Naive thymus-derived CD8-positive, alpha-beta T cell (primary cell): ENCODE data around the gene MAGI2. TPM values are rescaled to one million over a fixed set of nuclear protein-coding genes. Genes with fewer than 3 reads are reported as not detected.

Experiments used
- ATAC-seq, 2 donors: fragments of 150-1000 bp; cut with Tn5 transposase in 1 of 2; sonication (Bioruptor Pico), chemical (Tn5 transposase) in 1 of 2; 1 replicate in 1 of 2; 2 replicates in 1 of 2; pipeline ENCODE4 v1.10.0; 2021; ENCODE audit warnings: mild to moderate bottlenecking in 2 of 2, moderate library complexity in 2 of 2
- POLR2A ChIA-PET: fragments of 350-600 bp; sonication (Branson Sonifier 250); formaldehyde crosslinking; loops from one replicate; lab custom pipeline; 2021; ENCODE audit warnings: antibody characterized with exemption; lab: Charles Lee
- DNase-seq, 10 donors: peaks; one replicate each; pipeline versions ENCODE4 v3.0.0 to v3.0.0-alpha.2; 2020 to 2022
- H3K27ac Mint-ChIP-seq, 10 donors: one replicate each; pipeline ENCODE4 v1.8.0; 2020 to 2022; ENCODE audit warnings: mild to moderate bottlenecking in 10 of 10, mixed read lengths in 10 of 10, moderate library complexity in 4 of 10, inconsistent platforms in 1 of 10
- H3K27me3 Mint-ChIP-seq, 5 donors: one replicate each; pipeline ENCODE4 v1.8.0; 2021 to 2022; ENCODE audit warnings: mixed read lengths in 5 of 5
- H3K36me3 Mint-ChIP-seq, 3 donors: one replicate each; pipeline ENCODE4 v1.8.0; 2020 to 2022; ENCODE audit warnings: mixed read lengths in 3 of 3, mild to moderate bottlenecking in 2 of 3, inconsistent platforms in 1 of 3
- H3K4me1 Mint-ChIP-seq, 4 donors: one replicate each; pipeline ENCODE4 v1.8.0; 2021 to 2022; ENCODE audit warnings: mixed read lengths in 4 of 4
- H3K4me3 Mint-ChIP-seq, 10 donors: one replicate each; pipeline ENCODE4 v1.8.0; 2020 to 2022; ENCODE audit warnings: mild to moderate bottlenecking in 10 of 10, mixed read lengths in 10 of 10, moderate library complexity in 6 of 10, inconsistent platforms in 1 of 10
- H3K9me3 Mint-ChIP-seq, 9 donors: one replicate each; pipeline ENCODE4 v1.8.0; 2020 to 2022; ENCODE audit warnings: mixed read lengths in 9 of 9, mild to moderate bottlenecking in 3 of 9, inconsistent platforms in 1 of 9, moderate library complexity in 1 of 9
- polyA plus RNA-seq, 3 donors: library from polyadenylated mRNA; unstranded; fragments of 300-500 nt; fragmentation: Illumina TruSeq; gene quantifications; one replicate each; pipeline ENCODE4 v1.2.3, GENCODE V29; 2021
- total RNA-seq, 8 experiments: library from RNA in 2 of 8; stranded (reverse) in 2 of 8; gene quantifications; one replicate each; pipeline ENCODE4 v1.2.3 and lab custom pipeline; 2021 to 2026

Gene MAGI2
- total and polyA plus RNA-seq, 5 experiments from 2014 or later, result 0.02 to 0.65 (median 0.37) TPM; not detected in 1

- H3K4me1 Mint-ChIP-seq, result no peaks in the 10 kb centered on the region
- no peak overlapping the region for H3K27ac Mint-ChIP-seq
- POLR2A ChIA-PET, result no interaction called here
- no peak overlapping the region for H3K4me3 Mint-ChIP-seq
- no peaks in the 10 kb centered on the region for H3K9me3 Mint-ChIP-seq
- ATAC-seq (no peak), DNase-seq (no peak)
- peaks cover 0 to 3% (median 0%) of the 10 kb centered on the region in 5 donors for H3K27me3 Mint-ChIP-seq
- no peaks in the 10 kb centered on the region for H3K36me3 Mint-ChIP-seq
Observed at GRCh38 chr7:79403451-79403850, 50.0 kb downstream of the MAGI2 start.

GRCh38 chr7:79401254-79401653 is 52.2 kb downstream of the MAGI2 start:
- Mint-ChIP-seq H3K27ac (no peak overlapping the region), H3K27me3 (peaks cover 0 to 3% (median 0%) of the 10 kb centered on the region in 5 donors), H3K36me3 (no peaks in the 10 kb centered on the region), H3K4me1 (no peaks in the 10 kb centered on the region), H3K9me3 (no peaks in the 10 kb centered on the region), H3K4me3 (no peak overlapping the region)
- POLR2A ChIA-PET, result no interaction called here
- ATAC-seq (no peak), DNase-seq (no peak)

GRCh38 chr7:79400222-79400621 is 53.2 kb downstream of the MAGI2 start:
- no peaks in the 10 kb centered on the region for H3K36me3 Mint-ChIP-seq

GRCh38 chr7:79398138-79398749 is 55.2 kb downstream of the MAGI2 start:
- no peak overlapping the region for H3K27ac Mint-ChIP-seq
- POLR2A ChIA-PET, result no interaction called here
- DNase-seq, result no peak
- no peaks in the 10 kb centered on the region for H3K27me3 Mint-ChIP-seq
- no peaks in the 10 kb centered on the region for H3K9me3 Mint-ChIP-seq
- H3K4me3 Mint-ChIP-seq, result no peak overlapping the region
- no peaks in the 10 kb centered on the region for H3K4me1 Mint-ChIP-seq
- H3K36me3 Mint-ChIP-seq, result no peaks in the 10 kb centered on the region
- no peak for ATAC-seq

More at GRCh38 chr7:79400222-79400621, 53.2 kb downstream of the MAGI2 start:
- DNase-seq, result no peak
- no peaks in the 10 kb centered on the region for H3K4me1 Mint-ChIP-seq
- no peak overlapping the region for H3K27ac Mint-ChIP-seq
- no peak for ATAC-seq
- POLR2A ChIA-PET, result no interaction called here
- no peaks in the 10 kb centered on the region for H3K9me3 Mint-ChIP-seq
- no peak overlapping the region for H3K4me3 Mint-ChIP-seq
- H3K27me3 Mint-ChIP-seq, result peaks cover 0 to 3% (median 0%) of the 10 kb centered on the region in 5 donors

- H3K27me3 Mint-ChIP-seq, result peaks cover 0 to 4% (median 2%) of the 10 kb centered on the region in 5 donors
- no peaks in the 10 kb centered on the region for H3K4me1 Mint-ChIP-seq
- H3K27ac Mint-ChIP-seq, result no peak overlapping the region
- no peaks in the 10 kb centered on the region for H3K36me3 Mint-ChIP-seq
- ATAC-seq (no peak), DNase-seq (no peak)
- POLR2A ChIA-PET, result no interaction called here
- no peak overlapping the region for H3K4me3 Mint-ChIP-seq
- peaks cover 0 to 5% (median 0%) of the 10 kb centered on the region in 9 donors for H3K9me3 Mint-ChIP-seq
Observed at GRCh38 chr7:79386688-79387422, 66.6 kb downstream of the MAGI2 start.

- no peaks in the 10 kb centered on the region for H3K4me1 Mint-ChIP-seq
- H3K36me3 Mint-ChIP-seq, result no peaks in the 10 kb centered on the region
- peaks cover 0 to 4% (median 0%) of the 10 kb centered on the region in 9 donors for H3K9me3 Mint-ChIP-seq
- POLR2A ChIA-PET, result no interaction called here
- no peak overlapping the region for H3K4me3 Mint-ChIP-seq
- ATAC-seq (no peak), DNase-seq (no peak)
- H3K27me3 Mint-ChIP-seq, result peaks cover 0 to 1% (median 0%) of the 10 kb centered on the region in 5 donors
- no peak overlapping the region for H3K27ac Mint-ChIP-seq
Observed at GRCh38 chr7:79381921-79382320, 71.5 kb downstream of the MAGI2 start.

- Mint-ChIP-seq H3K27me3 (no peaks in the 10 kb centered on the region), H3K9me3 (peaks cover 0 to 10% (median 0%) of the 10 kb centered on the region in 9 donors), H3K4me1 (no peaks in the 10 kb centered on the region), H3K36me3 (no peaks in the 10 kb centered on the region), H3K4me3 (no peak overlapping the region), H3K27ac (no peak overlapping the region)
- DNase-seq (no peak), ATAC-seq (no peak)
- POLR2A ChIA-PET, result no interaction called here
Observed at GRCh38 chr7:79377097-79377496, 76.4 kb downstream of the MAGI2 start.

GRCh38 chr7:79376299-79377025 is 77.0 kb downstream of the MAGI2 start:
- POLR2A ChIA-PET, result no interaction called here
- no peak for ATAC-seq
- Mint-ChIP-seq H3K27ac (no peak overlapping the region), H3K9me3 (peaks cover 0 to 10% (median 0%) of the 10 kb centered on the region in 9 donors), H3K4me1 (no peaks in the 10 kb centered on the region), H3K36me3 (no peaks in the 10 kb centered on the region), H3K27me3 (no peaks in the 10 kb centered on the region), H3K4me3 (no peak overlapping the region)
- no peak for DNase-seq

- peaks cover 0 to 21% (median 3%) of the 10 kb centered on the region in 5 donors for H3K27me3 Mint-ChIP-seq
- H3K4me1 Mint-ChIP-seq, result no peaks in the 10 kb centered on the region
- no peak overlapping the region for H3K27ac Mint-ChIP-seq
- peaks cover 0 to 17% (median 2%) of the 10 kb centered on the region in 9 donors for H3K9me3 Mint-ChIP-seq
- DNase-seq (no peak), ATAC-seq (no peak)
- POLR2A ChIA-PET, result no interaction called here
- H3K36me3 Mint-ChIP-seq, result no peaks in the 10 kb centered on the region
- H3K4me3 Mint-ChIP-seq, result no peak overlapping the region
Observed at GRCh38 chr7:79361214-79361613, 92.3 kb downstream of the MAGI2 start.

- POLR2A ChIA-PET, result no interaction called here
- ATAC-seq, result no peak
- H3K4me3 Mint-ChIP-seq, result no peak overlapping the region
- no peaks in the 10 kb centered on the region for H3K36me3 Mint-ChIP-seq
- H3K27me3 Mint-ChIP-seq, result peaks cover 0 to 21% (median 6%) of the 10 kb centered on the region in 5 donors
- no peak overlapping the region for H3K27ac Mint-ChIP-seq
- DNase-seq, result no peak
- no peaks in the 10 kb centered on the region for H3K4me1 Mint-ChIP-seq
- peaks cover 0 to 17% (median 2%) of the 10 kb centered on the region in 9 donors for H3K9me3 Mint-ChIP-seq
Observed at GRCh38 chr7:79359827-79360226, 93.6 kb downstream of the MAGI2 start.

GRCh38 chr7:79357101-79357500 is 96.4 kb downstream of the MAGI2 start:
- Mint-ChIP-seq H3K27ac (no peak overlapping the region), H3K36me3 (no peaks in the 10 kb centered on the region), H3K27me3 (peaks cover 0 to 21% (median 10%) of the 10 kb centered on the region in 5 donors), H3K9me3 (peaks cover 0 to 17% (median 2%) of the 10 kb centered on the region in 9 donors), H3K4me3 (no peak overlapping the region), H3K4me1 (no peaks in the 10 kb centered on the region)
- ATAC-seq (no peak), DNase-seq (no peak)
- POLR2A ChIA-PET, result no interaction called here

- Mint-ChIP-seq H3K9me3 (peaks cover 0 to 5% (median 0%) of the 10 kb centered on the region in 9 donors), H3K4me1 (no peaks in the 10 kb centered on the region), H3K27me3 (peaks cover 0 to 14% (median 2%) of the 10 kb centered on the region in 5 donors), H3K27ac (peak overlapping the region in 1 of 10 donors; percentile 9), H3K36me3 (no peaks in the 10 kb centered on the region), H3K4me3 (no peak overlapping the region)
- DNase-seq (no peak), ATAC-seq (no peak)
- POLR2A ChIA-PET, result no interaction called here
Observed at GRCh38 chr7:79353720-79354468, 99.6 kb downstream of the MAGI2 start.
